Mesothelial cell of epicardium (in vitro differentiated cells): Measurements from ENCODE around the gene SCTR. TPM values are rescaled to one million over a fixed set of nuclear protein-coding genes. Genes with fewer than 3 reads are reported as not detected.

ENCODE experiments used
- DNase-seq, 2 experiments: peaks; one replicate each; pipeline ENCODE4 v3.0.0; 2021; ENCODE audit warnings: low spot score in 2 of 2; ENCODE audit not compliant: unreplicated experiment in 2 of 2
- H3K27ac Mint-ChIP-seq: 2 replicates; pipeline ENCODE4 v1.8.0; 2021; ENCODE audit warnings: mixed read lengths
- H3K27me3 Mint-ChIP-seq: 2 replicates; pipeline ENCODE4 v1.8.0; 2021; ENCODE audit warnings: low read depth, mixed read lengths
- H3K36me3 Mint-ChIP-seq: 2 replicates; pipeline ENCODE4 v1.8.0; 2021; ENCODE audit warnings: mixed read lengths
- H3K4me1 Mint-ChIP-seq: 2 replicates; pipeline ENCODE4 v1.8.0; 2021; ENCODE audit warnings: mixed read lengths
- H3K4me3 Mint-ChIP-seq: 2 replicates; pipeline ENCODE4 v1.8.0; 2021; ENCODE audit warnings: mild to moderate bottlenecking, moderate library complexity, mixed read lengths
- H3K9me3 Mint-ChIP-seq: 2 replicates; pipeline ENCODE4 v1.8.0; 2021; ENCODE audit warnings: mixed read lengths
- total RNA-seq: library from RNA; stranded (reverse); gene quantifications from 3 replicates; pipeline ENCODE4 v1.2.1, GENCODE V29; 2021
- TF ChIP-seq, protein P1 (sequence below): fragments of 200-600 bp; sonication (generic); IDR thresholded peaks from one replicate; pipeline ENCODE4 v1.5.0; 2021; ENCODE audit warnings: antibody characterized with exemption; ENCODE audit not compliant: unreplicated experiment

The SCTR gene
- total RNA-seq, 1 donor from 2014 or later, result 1.3 TPM

- Mint-ChIP-seq H3K27me3 (no peaks in the 10 kb centered on the region), H3K9me3 (no peaks in the 10 kb centered on the region), H3K4me1 (no peaks in the 10 kb centered on the region), H3K27ac (no peak overlapping the region), H3K36me3 (no peaks in the 10 kb centered on the region), H3K4me3 (no peak overlapping the region)
- no peak for DNase-seq
- TF ChIP-seq, protein P1, sequence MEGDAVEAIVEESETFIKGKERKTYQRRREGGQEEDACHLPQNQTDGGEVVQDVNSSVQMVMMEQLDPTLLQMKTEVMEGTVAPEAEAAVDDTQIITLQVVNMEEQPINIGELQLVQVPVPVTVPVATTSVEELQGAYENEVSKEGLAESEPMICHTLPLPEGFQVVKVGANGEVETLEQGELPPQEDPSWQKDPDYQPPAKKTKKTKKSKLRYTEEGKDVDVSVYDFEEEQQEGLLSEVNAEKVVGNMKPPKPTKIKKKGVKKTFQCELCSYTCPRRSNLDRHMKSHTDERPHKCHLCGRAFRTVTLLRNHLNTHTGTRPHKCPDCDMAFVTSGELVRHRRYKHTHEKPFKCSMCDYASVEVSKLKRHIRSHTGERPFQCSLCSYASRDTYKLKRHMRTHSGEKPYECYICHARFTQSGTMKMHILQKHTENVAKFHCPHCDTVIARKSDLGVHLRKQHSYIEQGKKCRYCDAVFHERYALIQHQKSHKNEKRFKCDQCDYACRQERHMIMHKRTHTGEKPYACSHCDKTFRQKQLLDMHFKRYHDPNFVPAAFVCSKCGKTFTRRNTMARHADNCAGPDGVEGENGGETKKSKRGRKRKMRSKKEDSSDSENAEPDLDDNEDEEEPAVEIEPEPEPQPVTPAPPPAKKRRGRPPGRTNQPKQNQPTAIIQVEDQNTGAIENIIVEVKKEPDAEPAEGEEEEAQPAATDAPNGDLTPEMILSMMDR, result no peak
Observed at GRCh38 chr2:119469131-119469530, 55.2 kb downstream of the SCTR start.

- no peaks in the 10 kb centered on the region for H3K9me3 Mint-ChIP-seq
Observed at GRCh38 chr2:119468154-119468955, 55.9 kb downstream of the SCTR start.

GRCh38 chr2:119466373-119466772 lies 57.9 kb downstream of the SCTR start:
- no peaks in the 10 kb centered on the region for H3K9me3 Mint-ChIP-seq
- DNase-seq, result no peak
- TF ChIP-seq, protein P1, result no peak
- H3K36me3 Mint-ChIP-seq, result no peaks in the 10 kb centered on the region
- no peaks in the 10 kb centered on the region for H3K4me1 Mint-ChIP-seq
- H3K27me3 Mint-ChIP-seq, result no peaks in the 10 kb centered on the region
- no peak overlapping the region for H3K4me3 Mint-ChIP-seq
- no peak overlapping the region for H3K27ac Mint-ChIP-seq

More at GRCh38 chr2:119468154-119468955, 55.9 kb downstream of the SCTR start:
- H3K27ac Mint-ChIP-seq, result no peak overlapping the region
- no peak for DNase-seq
- no peak overlapping the region for H3K4me3 Mint-ChIP-seq
- no peaks in the 10 kb centered on the region for H3K36me3 Mint-ChIP-seq
- TF ChIP-seq, protein P1, result no peak
- no peaks in the 10 kb centered on the region for H3K27me3 Mint-ChIP-seq
- H3K4me1 Mint-ChIP-seq, result no peaks in the 10 kb centered on the region

DNA sequence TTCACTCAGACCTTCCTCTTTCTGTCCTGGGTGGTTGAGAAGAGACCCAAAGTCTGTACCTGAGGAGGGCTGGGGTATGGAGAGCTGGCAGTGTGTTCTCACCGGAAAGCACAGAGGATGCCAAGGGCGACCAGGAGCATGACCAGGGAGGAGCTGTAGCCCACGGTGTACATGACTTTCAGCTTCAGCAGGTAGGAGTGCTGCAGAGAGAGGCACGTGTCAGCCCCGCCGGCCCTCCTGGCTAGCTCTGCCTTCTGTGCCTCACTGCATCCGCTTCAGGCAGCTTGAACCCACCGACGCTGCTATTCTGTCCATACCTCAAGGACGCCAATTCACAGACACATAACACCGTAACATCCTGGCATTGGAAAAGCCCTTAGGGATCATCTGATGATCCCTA lies 58.6 kb downstream of the SCTR start:
- H3K9me3 Mint-ChIP-seq, result no peaks in the 10 kb centered on the region
- H3K27me3 Mint-ChIP-seq, result no peaks in the 10 kb centered on the region
- no peaks in the 10 kb centered on the region for H3K4me1 Mint-ChIP-seq
- H3K27ac Mint-ChIP-seq, result no peak overlapping the region
- TF ChIP-seq, protein P1, result no peak
- no peak overlapping the region for H3K4me3 Mint-ChIP-seq
- no peaks in the 10 kb centered on the region for H3K36me3 Mint-ChIP-seq
- no peak for DNase-seq

- Mint-ChIP-seq H3K4me1 (no peaks in the 10 kb centered on the region), H3K36me3 (no peaks in the 10 kb centered on the region), H3K4me3 (no peak overlapping the region), H3K9me3 (no peaks in the 10 kb centered on the region), H3K27me3 (no peaks in the 10 kb centered on the region), H3K27ac (no peak overlapping the region)
- TF ChIP-seq, protein P1, result no peak
- DNase-seq, result no peak
Observed at GRCh38 chr2:119464981-119465380, 59.3 kb downstream of the SCTR start.

- Mint-ChIP-seq H3K27ac (no peak overlapping the region), H3K4me3 (no peak overlapping the region), H3K9me3 (no peaks in the 10 kb centered on the region), H3K27me3 (no peaks in the 10 kb centered on the region), H3K4me1 (peaks cover 2% of the 10 kb centered on the region), H3K36me3 (no peaks in the 10 kb centered on the region)
- TF ChIP-seq, protein P1, result no peak
- no peak for DNase-seq
Observed at GRCh38 chr2:119463990-119464389, 60.3 kb downstream of the SCTR start.
